ENCODE data around the gene TWIST2.

TWIST2 gene

DNA sequence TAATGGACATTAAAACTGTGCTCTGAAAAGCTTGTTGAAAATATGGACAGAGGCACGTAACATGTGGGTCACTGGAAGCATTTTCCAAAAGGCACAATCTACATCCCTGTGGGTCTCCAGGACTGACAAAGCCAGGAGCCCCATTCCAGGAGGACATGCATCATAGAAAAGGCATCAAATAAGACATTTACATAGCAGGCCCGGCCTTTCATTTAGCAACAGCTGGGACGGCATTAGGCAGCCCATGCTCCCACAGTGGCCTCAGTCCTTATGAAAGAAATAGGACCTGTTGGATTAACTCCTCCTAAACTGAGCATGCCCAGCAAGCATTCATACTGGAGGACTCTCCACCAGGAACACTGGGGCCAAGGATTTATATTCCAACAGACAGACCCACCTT, 72.2 kb downstream of the TWIST2 start:
- no peak overlapping the region for H3K9ac ChIP-seq (ENCODE audit: low read depth, low read length, poor library complexity, severe bottlenecking)
- no peak for TF ChIP-seq EZH2phosphoT487 (IDR thresholded peaks at IDR 0.05; ENCODE audit: borderline replicate concordance)
- TF ChIP-seq, protein P1, sequence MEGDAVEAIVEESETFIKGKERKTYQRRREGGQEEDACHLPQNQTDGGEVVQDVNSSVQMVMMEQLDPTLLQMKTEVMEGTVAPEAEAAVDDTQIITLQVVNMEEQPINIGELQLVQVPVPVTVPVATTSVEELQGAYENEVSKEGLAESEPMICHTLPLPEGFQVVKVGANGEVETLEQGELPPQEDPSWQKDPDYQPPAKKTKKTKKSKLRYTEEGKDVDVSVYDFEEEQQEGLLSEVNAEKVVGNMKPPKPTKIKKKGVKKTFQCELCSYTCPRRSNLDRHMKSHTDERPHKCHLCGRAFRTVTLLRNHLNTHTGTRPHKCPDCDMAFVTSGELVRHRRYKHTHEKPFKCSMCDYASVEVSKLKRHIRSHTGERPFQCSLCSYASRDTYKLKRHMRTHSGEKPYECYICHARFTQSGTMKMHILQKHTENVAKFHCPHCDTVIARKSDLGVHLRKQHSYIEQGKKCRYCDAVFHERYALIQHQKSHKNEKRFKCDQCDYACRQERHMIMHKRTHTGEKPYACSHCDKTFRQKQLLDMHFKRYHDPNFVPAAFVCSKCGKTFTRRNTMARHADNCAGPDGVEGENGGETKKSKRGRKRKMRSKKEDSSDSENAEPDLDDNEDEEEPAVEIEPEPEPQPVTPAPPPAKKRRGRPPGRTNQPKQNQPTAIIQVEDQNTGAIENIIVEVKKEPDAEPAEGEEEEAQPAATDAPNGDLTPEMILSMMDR (conservative IDR thresholded peaks at IDR 0.05; ENCODE audit: low read length), result no peak

DNA sequence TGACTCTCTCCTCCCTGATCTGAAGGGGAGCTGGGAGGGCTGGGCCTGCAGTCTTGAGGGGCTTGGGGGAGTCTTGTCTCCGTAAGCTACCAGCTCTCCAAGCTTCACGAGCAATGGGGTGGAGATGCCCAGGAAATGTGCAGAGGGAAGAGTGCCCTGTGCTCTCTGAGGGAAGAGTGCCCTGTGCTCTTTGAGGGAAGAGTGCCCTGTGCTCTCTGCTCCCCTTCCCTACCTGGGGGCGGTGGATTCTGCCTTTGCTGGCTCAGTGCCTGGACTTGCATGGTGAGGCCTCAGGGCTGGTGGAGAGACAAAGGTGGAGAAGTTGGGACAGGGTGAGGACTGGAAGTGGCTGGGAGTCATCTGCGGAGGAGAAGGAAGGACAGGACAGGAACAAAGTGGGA, 72.7 kb downstream of the TWIST2 start:
- Histone ChIP-seq H3K4me3 (ENCODE audit: low read length, poor library complexity, severe bottlenecking) (no peak overlapping the region), H3K27me3 (ENCODE audit: insufficient read depth, low read length, poor library complexity, severe bottlenecking) (no peaks in the 10 kb centered on the region), H3K9me2 (replicated peaks; ENCODE audit: low read depth, low read length) (no peaks in the 10 kb centered on the region), H2AFZ (ENCODE audit: low read length) (no peak overlapping the region), H3K4me1 (ENCODE audit: insufficient read depth, low read length, poor library complexity, severe bottlenecking) (no peaks in the 10 kb centered on the region), H3K36me3 (ENCODE audit: insufficient read depth, low read length) (no peaks in the 10 kb centered on the region), H3K4me2 (ENCODE audit: low read depth, low read length, poor library complexity, severe bottlenecking) (no peak overlapping the region), H3F3A (ENCODE audit: low read depth) (no peaks in the 10 kb centered on the region), H3K9ac (ENCODE audit: low read depth, low read length, poor library complexity, severe bottlenecking) (no peak overlapping the region), H4K20me1 (ENCODE audit: insufficient read depth, low read length, poor library complexity, severe bottlenecking) (no peaks in the 10 kb centered on the region), H3K79me2 (ENCODE audit: insufficient read depth, low read length) (no peaks in the 10 kb centered on the region), H3K9me3 (ENCODE audit: insufficient read depth, low read depth, low read length) (no peaks in the 10 kb centered on the region; the same call in 1 of the 2 replicates)
- no peak for TF ChIP-seq EZH2phosphoT487 (IDR thresholded peaks at IDR 0.05; ENCODE audit: borderline replicate concordance)
- TF ChIP-seq, protein P1 (conservative IDR thresholded peaks at IDR 0.05; ENCODE audit: low read length), result no peak

More for the DNA sequence above, 72.2 kb downstream of the TWIST2 start:
- Histone ChIP-seq H3K9me2 (replicated peaks; ENCODE audit: low read depth, low read length) (no peaks in the 10 kb centered on the region), H3K36me3 (ENCODE audit: insufficient read depth, low read length) (no peaks in the 10 kb centered on the region), H3K79me2 (ENCODE audit: insufficient read depth, low read length) (no peaks in the 10 kb centered on the region), H3K4me3 (ENCODE audit: low read length, poor library complexity, severe bottlenecking) (no peak overlapping the region), H3K9me3 (ENCODE audit: insufficient read depth, low read depth, low read length) (no peaks in the 10 kb centered on the region; the same call in 1 of the 2 replicates), H3K27me3 (ENCODE audit: insufficient read depth, low read length, poor library complexity, severe bottlenecking) (no peaks in the 10 kb centered on the region), H2AFZ (ENCODE audit: low read length) (no peak overlapping the region), H4K20me1 (ENCODE audit: insufficient read depth, low read length, poor library complexity, severe bottlenecking) (no peaks in the 10 kb centered on the region), H3K4me2 (ENCODE audit: low read depth, low read length, poor library complexity, severe bottlenecking) (no peak overlapping the region), H3K4me1 (ENCODE audit: insufficient read depth, low read length, poor library complexity, severe bottlenecking) (no peaks in the 10 kb centered on the region), H3F3A (ENCODE audit: low read depth) (no peaks in the 10 kb centered on the region)

DNA sequence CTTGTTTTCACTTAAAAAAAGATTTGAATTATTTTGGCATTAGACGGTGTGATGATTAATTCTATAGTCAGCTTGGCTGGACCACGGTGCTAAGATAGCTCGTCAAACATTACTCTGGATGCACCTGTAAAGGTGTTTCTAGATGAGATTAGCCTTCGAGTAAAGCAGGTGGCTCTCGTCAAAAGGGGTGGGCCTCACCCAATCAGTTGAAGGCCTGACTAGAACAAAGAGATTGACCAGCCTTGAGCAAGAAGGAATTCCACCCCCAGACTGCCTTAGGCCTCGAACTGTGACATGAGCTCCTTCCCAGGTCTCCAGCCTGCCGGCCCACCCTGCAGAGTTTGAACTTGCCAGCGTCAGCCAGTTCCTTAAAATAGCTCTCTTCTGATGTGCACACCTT, 73.4 kb downstream of the TWIST2 start:
- no peaks in the 10 kb centered on the region for H4K20me1 ChIP-seq (ENCODE audit: insufficient read depth, low read length, poor library complexity, severe bottlenecking)
- H3K4me1 ChIP-seq (ENCODE audit: insufficient read depth, low read length, poor library complexity, severe bottlenecking), result no peaks in the 10 kb centered on the region
- H3K4me3 ChIP-seq (ENCODE audit: low read length, poor library complexity, severe bottlenecking), result no peak overlapping the region
- no peak overlapping the region for H3K9ac ChIP-seq (ENCODE audit: low read depth, low read length, poor library complexity, severe bottlenecking)
- no peak overlapping the region for H3K4me2 ChIP-seq (ENCODE audit: low read depth, low read length, poor library complexity, severe bottlenecking)
- H3K36me3 ChIP-seq (ENCODE audit: insufficient read depth, low read length), result no peaks in the 10 kb centered on the region
- no peak overlapping the region for H2AFZ ChIP-seq (ENCODE audit: low read length)
- H3K79me2 ChIP-seq (ENCODE audit: insufficient read depth, low read length), result no peaks in the 10 kb centered on the region
- no peaks in the 10 kb centered on the region; the same call in 1 of the 2 replicates for H3K9me3 ChIP-seq (ENCODE audit: insufficient read depth, low read depth, low read length)
- no peaks in the 10 kb centered on the region for H3F3A ChIP-seq (ENCODE audit: low read depth)
- no peak for TF ChIP-seq EZH2phosphoT487 (IDR thresholded peaks at IDR 0.05; ENCODE audit: borderline replicate concordance)
- TF ChIP-seq, protein P1 (conservative IDR thresholded peaks at IDR 0.05; ENCODE audit: low read length), result no peak
- H3K27me3 ChIP-seq (ENCODE audit: insufficient read depth, low read length, poor library complexity, severe bottlenecking), result no peaks in the 10 kb centered on the region
- H3K9me2 ChIP-seq (replicated peaks; ENCODE audit: low read depth, low read length), result no peaks in the 10 kb centered on the region

All from Loucy (cell line).